Caco-2 (cell line): ENCODE measurements around the gene DDX21. TPM values are rescaled to one million over a fixed set of nuclear protein-coding genes. Genes with fewer than 3 reads are reported as not detected.
"Not testable (repeated sequence)": the region's sequence is repeated elsewhere in the genome, so short reads cannot be mapped to it uniquely, and the experiment has no call there.

Source experiments
- BruUV-seq: library from RNA; stranded (reverse); fragments of 400-500 nt; replicated peaks from 2 replicates; lab custom pipeline; 2021; lab: Mats Ljungman, UMichigan
- CTCF ChIA-PET: fragments of 300-600 bp; sonication (Branson Sonifier 250); formaldehyde crosslinking; loops from one replicate; lab custom pipeline; 2022; ENCODE audit warnings: antibody characterized with exemption; lab: Charles Lee
- POLR2A ChIA-PET: fragments of 300-600 bp; sonication (Branson Sonifier 250); formaldehyde crosslinking; loops from one replicate; lab custom pipeline; 2022; ENCODE audit warnings: antibody characterized with exemption; lab: Charles Lee
- DNase-seq, 2 experiments: peaks; one replicate each; pipeline versions ENCODE4 v3.0.0 to v3.0.0-alpha.2; 2020 to 2022
- H3K27me3 ChIP-seq: replicated peaks from 2 replicates; pipeline ENCODE4 v1.6.0; 2011; ENCODE audit warnings: low read length; ENCODE audit not compliant: control insufficient read depth, insufficient read depth
- H3K36me3 ChIP-seq: 2 replicates; pipeline ENCODE4 v1.5.1; 2011; ENCODE audit warnings: low read length; ENCODE audit not compliant: control insufficient read depth, insufficient read depth
- H3K4me1 ChIP-seq: fragments of 250-450 bp; sonication (Bioruptor Pico); 2 replicates; pipeline ENCODE4 v1.5.1; 2020; ENCODE audit warnings: mild to moderate bottlenecking
- H3K4me3 ChIP-seq: 2 replicates; pipeline ENCODE4 v1.5.1; 2011; ENCODE audit warnings: low read depth, mild to moderate bottlenecking, control low read depth, low read length
- H3K9me3 ChIP-seq: fragments of 250-450 bp; sonication (Bioruptor Pico); 2 replicates; pipeline ENCODE4 v1.5.1; 2020; ENCODE audit warnings: mild to moderate bottlenecking, moderate library complexity
- H3K27ac Mint-ChIP-seq: one replicate; pipeline ENCODE4 v1.8.0; 2022; ENCODE audit warnings: mixed read lengths; ENCODE audit not compliant: unreplicated experiment
- H3K27me3 Mint-ChIP-seq: one replicate; pipeline ENCODE4 v1.8.0; 2022; ENCODE audit warnings: mixed read lengths; ENCODE audit not compliant: insufficient read depth, unreplicated experiment
- H3K36me3 Mint-ChIP-seq: one replicate; pipeline ENCODE4 v1.8.0; 2022; ENCODE audit warnings: mild to moderate bottlenecking, mixed read lengths; ENCODE audit not compliant: insufficient read depth, unreplicated experiment
- H3K4me1 Mint-ChIP-seq: one replicate; pipeline ENCODE4 v1.8.0; 2022; ENCODE audit warnings: low read depth, mixed read lengths; ENCODE audit not compliant: unreplicated experiment
- H3K4me3 Mint-ChIP-seq: one replicate; pipeline ENCODE4 v1.8.0; 2022; ENCODE audit warnings: mild to moderate bottlenecking, moderate library complexity, mixed read lengths; ENCODE audit not compliant: unreplicated experiment
- H3K9me3 Mint-ChIP-seq: one replicate; pipeline ENCODE4 v1.8.0; 2022; ENCODE audit warnings: mixed read lengths; ENCODE audit not compliant: unreplicated experiment
- CTCF ChIP-seq, 2 experiments: fragments of 200-600 bp in 1 of 2; IDR thresholded peaks; 1 replicate in 1 of 2; 2 replicates in 1 of 2; pipeline versions ENCODE4 v1.5.1 to v1.8.0; 2011 to 2022; ENCODE audit warnings: antibody characterized with exemption in 1 of 2, control low read depth in 1 of 2, inconsistent platforms in 1 of 2, low read depth in 1 of 2, low read length in 1 of 2, mild to moderate bottlenecking in 1 of 2, moderate library complexity in 1 of 2; ENCODE audit not compliant: insufficient read depth in 1 of 2, severe bottlenecking in 1 of 2, unreplicated experiment in 1 of 2
- intact Hi-C: fragments of 100-400 bp; cut with micrococcal nuclease; formaldehyde crosslinking; loops from one replicate; pipeline ENCODE4 v1.10.0; 2022; ENCODE audit not compliant: unreplicated experiment
- total RNA-seq: library from RNA; stranded (reverse); gene quantifications from 2 replicates; pipeline ENCODE4 v1.2.3, GENCODE V29; 2022

DDX21 gene
- total RNA-seq, 1 experiment from 2014 or later: 239 TPM

GRCh38 chr10:68938884-68939283 lies 17.1 kb upstream of the DDX21 start:
- Histone ChIP-seq H3K4me1 (no peaks in the 10 kb centered on the region), H3K27me3 (no peaks in the 10 kb centered on the region), H3K36me3 (peaks cover 4% of the 10 kb centered on the region), H3K9me3 (no peaks in the 10 kb centered on the region), H3K4me3 (no peak overlapping the region)
- no peak for TF ChIP-seq CTCF (IDR thresholded peaks at IDR 0.05; ENCODE audit: insufficient read depth in 1 of 2, low read depth in 1 of 2, low read length in 1 of 2, severe bottlenecking in 1 of 2, unreplicated experiment in 1 of 2)
- Mint-ChIP-seq H3K4me3 (no peak overlapping the region), H3K4me1 (no peaks in the 10 kb centered on the region), H3K27ac (no peak overlapping the region), H3K9me3 (no peaks in the 10 kb centered on the region), H3K36me3 (peaks cover 58% of the 10 kb centered on the region), H3K27me3 (no peaks in the 10 kb centered on the region)
- DNase-seq: no peak
- intact Hi-C loops: no loop called here
- ChIA-PET CTCF (interaction anchor here (0.6 kb wide), 2 partner anchors 45 to 356 kb away, joined by 3 read pairs; no protein-coding TSS in a partner anchor), POLR2A (no interaction called here)
- BruUV-seq: no TSS peak

- POLR2A ChIA-PET, BruUV-seq, H3K4me3 ChIP-seq, H3K27me3 Mint-ChIP-seq, CTCF ChIA-PET, H3K4me1 Mint-ChIP-seq, intact Hi-C loops, H3K27me3 ChIP-seq, H3K4me1 ChIP-seq, H3K36me3 ChIP-seq, H3K9me3 Mint-ChIP-seq, H3K4me3 Mint-ChIP-seq, DNase-seq, H3K27ac Mint-ChIP-seq, H3K9me3 ChIP-seq: not testable (repeated sequence)
- H3K36me3 Mint-ChIP-seq: peaks cover 60% of the 10 kb centered on the region
Measured at GRCh38 chr10:68940917-68941316, 15.1 kb upstream of the DDX21 start.

GRCh38 chr10:68950598-68950997 lies 5.4 kb upstream of the DDX21 start:
- CTCF ChIA-PET: no interaction called here
- Mint-ChIP-seq H3K9me3 (no peaks in the 10 kb centered on the region), H3K4me1 (no peaks in the 10 kb centered on the region), H3K27me3 (no peaks in the 10 kb centered on the region), H3K36me3 (peaks cover 22% of the 10 kb centered on the region), H3K27ac (no peak overlapping the region), H3K4me3 (no peak overlapping the region)
- BruUV-seq: no TSS peak
- DNase-seq: no peak
- TF ChIP-seq CTCF (IDR thresholded peaks at IDR 0.05; ENCODE audit: insufficient read depth in 1 of 2, low read depth in 1 of 2, low read length in 1 of 2, severe bottlenecking in 1 of 2, unreplicated experiment in 1 of 2): no peak
- Histone ChIP-seq H3K9me3 (no peaks in the 10 kb centered on the region), H3K27me3 (no peaks in the 10 kb centered on the region), H3K36me3 (peaks cover 2% of the 10 kb centered on the region), H3K4me1 (no peaks in the 10 kb centered on the region), H3K4me3 (no peak overlapping the region)
- intact Hi-C loops: no loop called here
- POLR2A ChIA-PET: no interaction called here
